ENCODE results near the gene PDAP1.
"Not testable (repeated sequence)": the region's sequence is repeated elsewhere in the genome, so short reads cannot be mapped to it uniquely, and the experiment has no call there.

The PDAP1 gene

DNA sequence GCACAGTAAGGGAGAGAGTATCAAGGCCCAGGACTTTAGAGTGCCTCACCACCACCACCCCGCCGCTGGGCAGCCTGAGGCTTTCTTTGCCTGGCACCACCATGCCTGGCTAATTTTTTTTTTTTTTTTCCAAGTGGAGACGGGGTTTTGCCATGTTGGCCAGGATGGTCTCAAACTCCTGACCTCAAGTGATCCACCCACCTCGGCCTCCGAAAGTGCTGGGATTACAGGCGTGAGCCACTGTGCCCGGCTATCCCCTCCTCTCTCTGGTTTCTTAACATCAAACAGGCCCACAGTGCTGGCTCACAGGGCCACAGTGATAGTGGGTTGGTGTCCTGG is 28.7 kb downstream of the PDAP1 start:
- DNase-seq (ENCODE audit: low read depth, low spot score) = not testable (repeated sequence)

DNA sequence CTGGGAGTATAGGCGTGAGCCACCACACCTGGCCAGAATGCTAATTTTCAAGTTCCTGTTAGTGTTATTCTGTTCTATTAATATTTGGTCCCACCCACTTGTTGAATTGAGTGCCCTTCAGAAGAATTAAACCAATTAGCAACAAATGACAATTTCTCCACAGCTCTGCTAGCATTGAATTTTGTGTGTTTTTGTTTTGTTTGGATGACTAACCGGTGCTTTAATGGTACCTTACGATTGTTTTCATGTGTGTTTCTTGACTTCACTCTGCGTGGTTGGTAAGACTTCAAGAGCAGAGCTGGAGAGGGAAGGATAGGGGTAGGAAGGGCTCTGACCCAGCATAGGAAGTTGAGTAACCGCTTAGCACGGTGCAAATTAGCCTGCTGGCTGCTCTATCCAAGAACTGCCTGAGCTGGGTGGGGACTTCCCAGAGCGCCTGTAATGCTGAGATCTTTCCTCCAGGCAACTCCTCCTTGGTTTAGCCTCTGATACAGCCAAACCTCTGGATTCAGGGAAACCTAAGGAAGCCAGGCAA is 29.3 kb downstream of the PDAP1 start:
- no peak for DNase-seq (ENCODE audit: low read depth, low spot score)

DNA sequence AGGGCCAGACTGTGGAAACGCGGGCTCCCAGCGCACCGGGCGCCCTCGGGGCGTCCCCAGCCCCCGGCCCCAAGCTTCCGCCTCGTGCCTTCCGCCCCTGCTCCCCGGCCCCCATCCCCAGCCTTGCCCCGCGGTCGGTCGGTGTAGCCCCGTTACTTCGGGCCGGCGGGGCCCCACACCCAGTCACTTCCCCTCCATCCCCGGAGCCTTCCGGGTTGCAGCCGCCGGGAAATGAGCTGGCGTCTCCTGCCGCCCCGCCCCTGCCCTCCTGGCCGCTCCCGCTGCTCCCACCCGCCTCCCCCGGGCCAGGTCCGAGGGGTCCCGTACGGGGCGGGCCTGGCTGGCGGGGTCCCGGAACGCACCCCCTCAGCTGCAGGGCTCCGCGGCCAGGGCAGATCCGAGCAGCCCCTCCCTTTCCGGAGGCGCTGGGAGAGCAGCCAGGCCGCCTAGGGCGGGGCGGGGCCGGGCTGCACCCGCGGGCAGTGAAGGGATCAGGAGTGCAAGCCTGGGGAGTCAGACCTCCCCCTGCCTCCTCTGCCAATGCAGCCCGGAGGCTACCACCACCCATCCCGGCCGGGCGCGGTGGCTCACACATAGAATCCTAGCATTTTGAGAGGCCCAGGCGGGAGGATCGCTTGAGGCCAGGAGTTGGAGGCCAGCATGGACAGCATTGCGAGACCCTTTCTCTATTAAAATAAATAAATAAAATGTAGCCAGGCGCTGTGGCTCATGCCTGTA is 33.2 kb downstream of the PDAP1 start:
- no peak for DNase-seq (ENCODE audit: low read depth, low spot score)

DNA sequence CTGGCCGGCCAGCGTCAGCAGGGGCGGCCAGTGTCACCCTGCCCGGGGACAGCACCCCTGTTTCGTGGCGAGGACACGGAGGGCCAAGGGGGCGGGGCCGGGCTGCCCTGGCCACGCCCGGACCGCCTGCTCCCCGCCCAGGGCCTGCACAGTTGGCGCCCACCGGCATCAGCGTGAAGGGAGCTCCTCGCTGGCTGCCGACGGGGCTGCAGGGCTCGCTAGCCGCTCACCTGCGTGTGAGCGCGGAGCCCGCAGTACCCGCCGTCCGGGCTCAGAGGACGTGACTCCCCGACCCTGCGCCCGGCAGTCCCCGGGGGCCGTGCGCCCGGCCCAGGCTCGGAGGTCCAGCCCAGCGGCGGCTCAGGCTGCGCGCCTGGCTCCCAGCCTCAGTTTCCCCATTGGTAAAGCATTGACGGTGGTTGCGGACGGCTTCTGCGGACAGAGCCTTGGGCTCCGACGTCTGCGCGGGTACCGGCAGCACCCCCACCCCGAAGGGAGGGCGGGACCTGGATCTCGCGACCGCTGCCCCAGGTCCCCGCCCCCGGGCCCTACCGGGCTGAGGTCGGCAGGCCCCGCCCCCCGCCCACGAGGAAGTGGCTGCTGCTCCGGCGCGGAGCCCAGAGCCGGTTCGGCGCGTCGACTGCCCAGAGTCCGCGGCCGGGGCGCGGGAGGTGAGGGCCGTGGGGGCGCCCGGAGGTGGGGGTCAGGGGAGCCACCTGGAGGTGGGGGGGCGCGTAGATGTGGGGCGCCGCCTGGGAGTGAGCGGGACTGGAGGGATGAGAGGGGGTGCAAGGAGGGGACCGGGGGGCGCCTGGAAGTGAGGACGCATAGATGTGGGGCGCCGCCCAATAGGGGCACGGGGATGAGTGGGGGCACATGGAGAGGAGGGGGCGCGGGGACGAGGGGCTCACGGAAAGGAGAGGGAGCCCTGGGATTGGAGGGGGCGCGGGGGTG is 34.0 kb downstream of the PDAP1 start, which contains the start of gene ARPC1B:
Gene ARPC1B (plus strand): TSS at position 620 of the 954 bp plus-strand sequence. CDS start 10,985 bp downstream, outside the sequence.
- no peak for DNase-seq (ENCODE audit: low read depth, low spot score)

DNA sequence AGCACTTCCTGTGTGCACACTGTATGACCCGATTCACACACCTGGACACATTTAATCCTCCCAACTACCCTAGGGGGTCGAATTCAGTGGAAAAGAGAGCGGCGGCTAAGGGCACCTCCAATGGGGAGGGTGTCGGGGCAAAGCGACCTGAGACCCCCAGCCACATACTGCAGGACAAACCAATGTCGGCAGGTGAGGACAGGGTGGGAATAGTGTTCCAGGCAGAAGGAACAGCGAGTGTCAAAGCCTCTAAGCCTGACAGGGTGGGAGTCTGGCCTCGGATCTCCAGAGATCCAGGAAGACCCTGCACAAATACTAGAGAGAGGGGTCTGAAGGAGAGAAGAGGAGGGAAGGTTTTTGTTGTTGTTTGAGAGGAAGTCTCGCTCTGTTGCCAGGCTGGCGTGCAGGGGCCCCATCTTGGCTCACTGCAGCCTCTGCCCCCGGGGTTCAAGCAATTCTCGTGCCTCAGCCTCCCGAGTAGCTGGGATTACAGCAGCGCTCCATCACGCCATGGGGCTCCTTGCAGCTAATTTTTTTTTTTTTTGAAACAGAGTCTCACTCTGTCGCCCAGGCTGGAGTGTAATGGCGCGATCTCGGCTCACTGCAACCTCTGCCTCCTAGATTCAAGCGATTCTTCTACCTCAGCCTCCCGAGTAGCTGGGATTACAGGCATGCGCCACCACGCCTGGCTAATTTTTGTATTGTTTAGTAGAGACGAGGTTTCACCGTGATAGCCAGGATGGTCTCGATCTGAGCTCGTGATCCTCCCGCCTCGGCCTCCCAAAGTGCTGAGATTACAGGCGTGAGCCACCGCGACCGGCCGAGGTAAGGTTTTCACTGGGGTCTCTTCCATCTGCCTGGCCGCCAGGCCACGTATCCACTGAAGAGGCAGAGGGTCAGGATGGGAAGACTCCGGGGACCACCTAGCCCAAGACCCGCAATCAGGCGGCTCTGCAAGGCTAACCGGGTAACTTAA is 35.0 kb downstream of the PDAP1 start:
- DNase-seq (ENCODE audit: low read depth, low spot score) = no peak

DNA sequence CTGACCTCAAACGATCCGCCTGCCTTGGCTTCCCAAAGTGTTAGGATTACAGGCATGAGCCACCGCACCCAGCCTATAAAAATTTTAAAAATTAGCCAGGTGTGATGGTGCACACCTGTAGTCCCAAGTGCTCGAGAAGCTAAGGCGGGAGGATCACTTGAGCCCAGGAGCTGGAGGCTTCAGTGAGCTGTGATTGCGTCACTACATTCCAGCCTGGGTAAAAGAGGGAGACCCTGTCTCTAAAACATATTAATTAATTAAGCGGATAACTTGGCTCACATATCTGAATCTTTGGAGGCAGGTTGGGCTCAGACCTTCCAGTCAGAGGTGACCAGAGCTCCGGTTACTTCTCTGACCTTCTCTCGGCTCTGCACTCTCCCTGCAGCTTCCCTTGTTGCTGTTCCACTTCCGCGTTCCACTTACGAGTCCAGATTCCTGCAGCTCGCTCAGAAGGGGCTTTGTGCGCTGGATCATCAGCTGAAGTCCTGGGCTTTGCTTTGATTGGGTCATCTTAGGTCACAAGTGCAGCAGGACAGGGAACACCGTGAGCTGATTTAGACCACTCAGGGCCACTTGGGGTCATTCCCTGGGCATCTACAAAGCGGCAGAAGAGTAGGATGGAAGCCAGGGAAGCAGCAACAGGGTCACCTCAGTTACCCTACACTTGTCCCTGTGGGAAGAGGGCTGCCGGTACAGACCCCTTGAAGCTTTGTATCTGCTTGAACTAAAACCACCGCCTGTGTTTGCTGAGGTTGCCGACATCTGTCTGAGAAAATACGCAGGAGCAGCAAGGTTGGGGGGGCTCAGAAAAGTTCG is 35.9 kb downstream of the PDAP1 start:
- no peak for DNase-seq (ENCODE audit: low read depth, low spot score)

DNA sequence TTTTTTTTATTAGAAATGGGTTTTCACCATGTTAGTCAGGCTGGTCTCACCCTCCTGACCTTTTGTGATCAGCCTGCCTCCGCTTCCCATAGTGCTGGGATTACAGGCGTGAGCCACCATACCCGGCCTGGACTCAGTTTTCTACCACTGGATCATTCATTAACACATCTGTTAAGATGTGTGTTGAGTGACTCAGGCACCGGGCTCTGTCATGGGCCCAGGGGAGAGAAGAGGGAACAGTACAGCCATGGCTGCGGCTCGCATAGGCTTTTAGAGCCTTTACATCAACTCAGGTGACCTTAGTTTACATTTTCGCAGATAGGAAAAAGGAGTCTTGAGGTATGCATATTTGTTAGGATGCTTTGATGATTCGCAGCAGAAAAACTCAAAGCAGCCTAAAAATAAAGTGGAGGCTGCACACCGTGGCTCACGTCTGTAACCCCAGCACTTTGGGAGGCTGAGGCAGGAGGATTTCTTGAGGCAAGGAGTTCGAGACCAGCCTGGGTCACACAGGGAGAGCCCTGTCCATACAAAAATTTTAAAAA is 36.9 kb downstream of the PDAP1 start:
- no peak for DNase-seq (ENCODE audit: low read depth, low spot score)

DNA sequence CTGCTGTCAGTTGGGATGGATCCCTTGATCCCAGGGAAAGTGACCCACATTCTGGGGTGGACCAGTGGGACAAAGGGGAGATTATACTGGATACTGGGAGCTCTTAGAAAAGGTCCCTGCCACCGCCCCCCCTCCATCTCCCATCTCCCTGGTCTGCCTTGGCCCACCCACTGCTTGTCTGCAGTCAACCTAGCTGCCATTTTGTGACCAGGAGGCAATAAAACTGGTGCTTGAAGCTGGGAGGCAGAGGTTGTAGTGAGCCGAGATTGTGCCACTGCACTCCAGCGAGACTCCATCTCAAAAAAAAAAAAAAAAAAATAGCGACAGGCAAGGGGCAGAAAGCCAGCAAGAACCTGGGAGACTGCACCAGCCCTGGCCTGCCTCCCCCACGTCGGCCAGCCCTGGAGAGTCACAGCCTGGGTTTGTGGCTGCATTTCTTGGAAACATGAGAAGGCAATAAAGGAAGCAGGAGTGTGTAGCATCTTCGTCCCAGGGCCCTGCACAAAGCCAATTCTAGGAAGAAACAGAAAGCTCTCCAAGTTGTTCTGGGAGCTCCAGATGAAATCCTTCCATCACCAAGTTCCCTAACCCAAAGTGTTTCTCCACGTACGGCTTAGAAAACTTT is 38.5 kb downstream of the PDAP1 start:
- no peak for DNase-seq (ENCODE audit: low read depth, low spot score)

DNA sequence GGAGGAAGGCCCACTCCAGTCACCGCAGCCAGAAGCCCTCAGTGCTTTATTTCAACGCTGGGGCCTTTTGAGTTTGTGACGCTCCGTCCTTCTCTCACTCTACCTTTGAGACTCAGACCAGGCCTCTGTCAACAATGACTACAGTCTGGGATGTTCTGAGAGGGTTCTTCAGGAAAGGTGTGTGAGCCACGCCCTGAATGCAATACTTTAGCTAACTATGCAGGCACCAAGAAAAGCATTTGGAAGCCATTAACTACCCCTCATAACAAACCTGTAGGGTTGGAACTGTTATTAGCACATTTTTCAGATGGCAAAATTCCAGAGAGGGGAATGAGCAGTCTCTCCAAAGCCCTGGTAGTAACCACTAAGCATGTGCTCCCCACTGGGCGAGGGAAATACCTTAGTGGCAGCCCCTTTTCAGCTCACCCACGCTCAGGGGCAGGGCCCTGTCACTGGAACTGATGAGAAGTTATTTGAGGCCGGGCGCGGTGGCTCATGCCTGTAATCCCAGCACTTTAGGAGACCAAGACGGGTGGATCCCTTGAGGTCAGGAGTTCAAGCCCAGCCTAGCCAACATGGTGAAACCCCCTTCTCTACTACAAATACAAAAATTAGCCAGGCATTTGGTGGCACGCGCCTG is 39.5 kb downstream of the PDAP1 start:
- no peak for DNase-seq (ENCODE audit: low read depth, low spot score)

DNA sequence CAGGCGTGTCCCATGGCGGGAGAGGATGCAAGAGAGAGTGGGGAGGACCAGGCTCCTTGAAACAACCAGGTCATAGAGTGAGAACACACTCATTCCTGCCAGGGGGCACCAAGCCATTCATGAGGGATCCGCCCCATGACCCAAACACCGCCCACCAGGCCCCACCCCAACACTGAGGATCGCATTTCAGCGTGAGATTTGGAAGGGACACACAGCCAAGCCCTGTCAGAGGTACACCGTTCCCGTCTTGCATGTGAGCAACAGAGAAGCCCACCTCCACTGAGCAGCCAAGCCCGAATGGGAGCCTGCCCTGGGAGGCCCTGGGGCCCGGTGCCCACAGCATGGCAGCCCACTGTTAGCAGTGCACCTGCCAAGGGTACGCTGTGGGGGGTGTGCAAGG is 41.8 kb downstream of the PDAP1 start:
- no peak for DNase-seq (ENCODE audit: low read depth, low spot score)

DNA sequence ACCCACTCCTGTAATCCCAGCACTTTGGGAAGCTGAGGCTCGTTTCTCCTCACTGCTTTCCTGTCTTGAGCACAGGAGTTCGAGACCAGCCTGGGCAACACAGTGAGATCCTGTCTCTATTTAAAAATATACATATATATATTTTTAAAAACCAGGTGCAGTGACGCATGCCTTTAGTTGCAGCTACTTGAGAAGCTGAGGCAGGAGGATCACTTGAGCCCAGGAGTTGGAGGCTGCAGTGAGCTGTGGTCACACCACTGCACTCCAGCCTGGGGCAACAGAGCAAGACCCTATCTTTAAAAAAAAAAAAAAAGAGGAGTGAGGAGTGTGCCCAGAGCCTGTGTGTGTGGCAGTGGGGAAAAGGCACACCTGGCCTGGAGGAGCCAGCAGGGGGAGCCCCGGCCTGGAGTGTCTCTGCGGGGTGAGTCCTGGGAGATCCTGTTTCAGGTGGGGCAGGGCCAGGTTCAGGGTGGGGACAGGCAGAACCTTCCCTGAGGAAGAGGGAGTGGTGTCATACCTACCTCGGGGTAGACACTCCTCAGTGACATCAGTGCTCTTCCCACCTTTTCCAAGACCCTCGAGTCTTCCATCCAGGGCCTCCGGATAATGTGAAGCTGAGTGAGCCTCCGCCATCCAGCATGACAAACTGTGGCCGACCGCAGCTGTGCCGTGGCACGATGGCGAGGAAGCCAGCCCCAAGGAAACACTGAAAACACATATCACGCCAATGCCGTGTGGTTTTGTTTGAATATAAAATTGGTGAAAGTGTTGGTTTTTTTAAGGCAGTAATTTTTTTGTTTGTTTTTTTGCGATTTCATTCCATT is 42.9 kb downstream of the PDAP1 start:
- DNase-seq (ENCODE audit: low read depth, low spot score) = no peak

DNA sequence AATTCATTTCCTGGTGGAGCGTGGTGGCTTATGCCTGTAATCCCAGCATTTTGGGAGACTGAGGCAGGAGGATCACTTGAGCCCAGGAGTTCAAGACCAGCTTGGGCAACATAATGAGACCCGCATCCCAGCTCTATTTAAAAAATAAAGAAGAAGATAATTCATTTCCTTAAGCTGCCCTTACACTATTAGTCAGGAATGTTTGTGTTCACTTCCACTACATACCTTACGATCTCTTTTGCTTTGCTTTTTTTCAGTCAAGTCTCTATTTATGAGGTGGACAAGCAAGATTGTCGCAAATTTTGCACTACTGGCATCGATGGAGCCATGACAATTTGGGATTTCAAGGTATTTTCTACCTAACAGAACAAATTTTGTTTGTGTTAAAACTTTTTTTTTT is 45.1 kb downstream of the PDAP1 start:
- DNase-seq (ENCODE audit: low read depth, low spot score) = no peak

DNA sequence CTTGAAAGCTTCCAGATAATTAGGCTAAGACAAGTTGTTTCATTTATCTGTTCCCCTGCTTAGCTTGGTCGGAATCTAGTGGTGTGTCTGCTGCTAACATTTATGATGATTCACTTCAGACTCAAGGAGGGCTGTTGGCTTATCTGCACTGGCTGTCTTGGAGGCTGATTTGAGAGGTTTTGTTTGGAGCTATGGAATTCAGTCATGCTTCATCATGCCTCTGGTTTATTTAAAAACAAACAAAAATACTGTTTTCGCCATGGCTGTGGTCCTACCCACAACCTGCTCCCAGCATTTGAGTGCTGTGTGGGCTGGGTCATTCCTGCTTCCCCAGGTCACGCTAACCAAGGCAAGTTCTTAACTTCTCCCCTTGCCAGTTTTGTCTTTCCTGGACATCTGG is 45.6 kb downstream of the PDAP1 start:
- DNase-seq (ENCODE audit: low read depth, low spot score) = no peak

DNA sequence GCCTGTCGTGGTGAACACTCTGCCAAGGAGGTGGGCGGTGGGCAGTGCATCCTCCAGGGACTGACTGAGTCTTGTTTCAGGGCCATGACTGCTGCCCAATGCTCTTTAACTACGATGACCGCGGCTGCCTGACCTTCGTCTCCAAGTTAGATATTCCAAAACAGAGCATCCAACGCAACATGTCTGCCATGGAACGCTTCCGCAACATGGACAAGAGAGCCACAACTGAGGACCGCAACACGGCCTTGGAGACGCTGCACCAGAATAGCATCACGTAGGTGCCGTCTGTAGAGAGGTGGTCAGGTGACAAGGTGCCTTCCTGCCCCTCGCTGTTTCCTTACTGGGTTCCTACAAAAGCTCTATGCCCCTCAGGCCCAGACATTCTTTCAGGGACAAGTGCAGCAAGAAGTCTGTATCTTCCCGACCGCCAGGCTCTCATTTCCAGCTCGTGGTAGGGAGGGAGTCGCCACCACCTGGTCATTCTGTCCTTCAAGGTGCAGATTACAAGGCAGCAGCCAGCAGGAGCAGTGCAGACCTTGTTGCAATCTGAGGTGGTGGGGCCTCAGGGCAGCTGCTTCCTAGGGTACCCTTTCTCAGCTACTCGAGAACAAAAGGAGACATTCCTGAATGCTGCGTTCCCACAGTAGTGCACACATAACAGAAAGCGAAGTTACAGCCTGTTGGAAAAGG is 48.8 kb downstream of the PDAP1 start:
- peak; percentile 42 for DNase-seq (ENCODE audit: low read depth, low spot score)

DNA sequence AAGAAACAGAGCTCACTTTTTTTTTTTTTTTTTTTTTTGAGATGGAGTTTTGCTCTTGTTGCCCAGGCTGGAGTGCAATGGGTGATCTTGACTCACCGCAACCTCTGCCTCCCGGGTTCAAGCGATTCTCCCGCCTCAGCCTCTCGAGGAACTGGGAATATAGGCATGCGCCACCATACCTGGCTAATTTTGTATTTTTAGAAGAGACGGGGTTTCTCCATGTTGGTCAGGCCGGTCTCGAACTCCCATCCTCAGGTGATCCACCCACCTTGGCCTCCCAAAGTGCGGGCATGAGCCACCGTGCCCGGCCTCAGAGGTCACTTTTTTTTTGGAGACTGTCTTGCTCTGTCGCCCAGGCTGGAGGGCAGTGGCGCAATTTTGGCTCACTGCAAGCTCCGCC is 49.9 kb downstream of the PDAP1 start:
- not testable (repeated sequence) for DNase-seq (ENCODE audit: low read depth, low spot score)

DNA sequence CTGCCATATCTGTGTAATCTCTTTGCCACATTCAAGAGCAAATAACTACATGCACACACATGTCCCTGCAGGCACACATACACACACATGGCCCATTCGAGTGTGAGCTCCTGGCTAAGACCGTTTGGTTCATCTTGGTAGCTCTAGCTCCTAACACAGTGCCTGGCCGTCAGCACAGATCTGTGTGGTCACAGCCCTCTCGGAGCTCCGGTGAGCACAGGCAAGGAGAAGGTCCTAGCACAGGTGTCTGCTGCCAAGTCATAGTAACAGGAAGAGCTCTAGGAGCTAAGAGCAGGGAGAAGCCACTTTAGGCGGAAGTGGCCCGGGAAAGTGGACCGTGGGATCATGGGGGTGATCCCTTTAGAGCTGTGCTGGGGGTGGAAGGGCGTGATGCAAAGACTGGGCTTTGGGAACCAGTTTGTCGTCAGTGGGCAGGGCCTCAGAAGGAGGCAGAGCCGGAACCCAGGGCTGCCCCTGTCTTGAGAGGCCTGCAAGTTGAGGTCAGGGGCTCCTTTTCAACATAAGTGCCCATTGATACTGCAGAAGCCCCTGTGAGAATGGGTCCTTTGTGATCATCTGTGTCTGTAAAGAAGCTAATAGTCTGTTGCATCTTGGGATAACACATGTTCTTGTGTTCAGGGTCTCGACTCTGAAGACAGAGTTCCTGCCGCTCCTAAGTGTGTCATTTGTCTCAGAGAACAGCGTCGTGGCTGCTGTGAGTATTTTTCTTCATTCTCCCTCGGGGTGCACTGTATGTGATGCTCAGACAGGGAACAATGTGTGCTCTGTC is 50.5 kb downstream of the PDAP1 start:
- DNase-seq (ENCODE audit: low read depth, low spot score) = no peak

DNA sequence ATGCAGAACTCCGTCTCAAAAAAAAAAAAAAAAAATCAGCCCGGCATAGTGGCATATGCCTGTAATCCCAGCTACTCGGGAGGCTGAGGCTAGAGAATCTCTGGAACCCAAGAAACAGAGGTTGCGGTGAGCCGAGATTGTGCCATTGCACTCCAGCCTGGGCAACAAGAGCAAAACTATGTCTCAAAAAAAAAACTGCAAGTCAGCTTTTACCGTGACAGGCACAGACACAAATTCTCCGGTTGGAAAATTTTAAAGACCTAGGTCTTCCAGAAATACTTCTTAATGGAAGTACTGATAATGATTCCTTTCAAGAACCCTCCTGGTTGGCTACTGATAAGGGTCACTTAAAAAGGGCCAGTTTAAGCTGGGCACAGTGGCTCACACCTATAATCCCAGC is 53.3 kb downstream of the PDAP1 start:
- DNase-seq (ENCODE audit: low read depth, low spot score) = no peak
